GM10266 (cell line): ENCODE measurements around the gene OR4D6.

Experiments
- DNase-seq: peaks from one replicate; pipeline ENCODE4 v3.0.0; 2012; ENCODE audit errors: extremely low spot score
- TF ChIP-seq, protein P1 (sequence below): IDR thresholded peaks from 2 replicates; pipeline ENCODE4 v1.5.1; 2012; ENCODE audit warnings: mild to moderate bottlenecking, low read depth; ENCODE audit not compliant: control insufficient read depth, insufficient read depth; ENCODE audit errors: missing control alignments

Gene OR4D6

DNA sequence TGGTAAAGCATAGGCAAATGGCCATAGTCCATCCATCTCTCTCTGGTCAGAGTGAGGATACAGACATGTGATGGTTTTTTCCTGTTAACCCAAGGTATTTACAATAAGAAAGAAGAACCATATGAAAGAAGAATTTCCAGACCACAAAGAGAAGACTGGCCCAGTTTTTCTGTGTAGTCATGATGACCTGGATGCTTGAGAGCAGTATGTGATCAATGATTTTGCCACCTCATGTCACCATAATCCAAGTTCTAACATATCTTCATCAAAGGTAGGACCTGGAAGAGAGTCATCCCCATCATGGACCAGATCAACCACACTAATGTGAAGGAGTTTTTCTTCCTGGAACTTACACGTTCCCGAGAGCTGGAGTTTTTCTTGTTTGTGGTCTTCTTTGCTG is at the start of gene OR4D6:
TSS of gene OR4D6 (plus strand) at position 301 of the 400 bp plus-strand sequence. CDS start at position 301, 0 bp downstream.
- DNase-seq, result no peak
- TF ChIP-seq, protein P1, sequence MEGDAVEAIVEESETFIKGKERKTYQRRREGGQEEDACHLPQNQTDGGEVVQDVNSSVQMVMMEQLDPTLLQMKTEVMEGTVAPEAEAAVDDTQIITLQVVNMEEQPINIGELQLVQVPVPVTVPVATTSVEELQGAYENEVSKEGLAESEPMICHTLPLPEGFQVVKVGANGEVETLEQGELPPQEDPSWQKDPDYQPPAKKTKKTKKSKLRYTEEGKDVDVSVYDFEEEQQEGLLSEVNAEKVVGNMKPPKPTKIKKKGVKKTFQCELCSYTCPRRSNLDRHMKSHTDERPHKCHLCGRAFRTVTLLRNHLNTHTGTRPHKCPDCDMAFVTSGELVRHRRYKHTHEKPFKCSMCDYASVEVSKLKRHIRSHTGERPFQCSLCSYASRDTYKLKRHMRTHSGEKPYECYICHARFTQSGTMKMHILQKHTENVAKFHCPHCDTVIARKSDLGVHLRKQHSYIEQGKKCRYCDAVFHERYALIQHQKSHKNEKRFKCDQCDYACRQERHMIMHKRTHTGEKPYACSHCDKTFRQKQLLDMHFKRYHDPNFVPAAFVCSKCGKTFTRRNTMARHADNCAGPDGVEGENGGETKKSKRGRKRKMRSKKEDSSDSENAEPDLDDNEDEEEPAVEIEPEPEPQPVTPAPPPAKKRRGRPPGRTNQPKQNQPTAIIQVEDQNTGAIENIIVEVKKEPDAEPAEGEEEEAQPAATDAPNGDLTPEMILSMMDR, result no peak

DNA sequence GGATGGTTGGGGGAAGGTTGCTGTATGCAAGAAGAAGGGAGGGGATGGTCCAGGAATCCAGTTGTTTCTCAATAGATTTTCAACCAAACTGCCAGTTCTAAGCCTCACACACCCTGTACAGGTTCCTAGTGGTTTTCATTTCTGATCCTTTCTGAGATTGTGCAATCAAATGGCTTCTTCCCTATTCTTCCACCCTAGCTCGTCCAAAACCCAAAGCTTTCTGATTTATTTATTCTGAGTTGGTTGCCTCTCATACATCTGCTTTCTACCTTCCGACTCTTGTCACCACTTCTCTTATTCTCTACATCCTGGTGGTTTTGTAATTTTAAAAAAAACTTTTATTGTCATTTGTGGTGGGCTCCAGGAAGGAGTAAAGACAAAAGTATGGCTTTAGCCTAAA is 43.1 kb upstream of the OR4D6 start:
- TF ChIP-seq, protein P1, result no peak
- no peak for DNase-seq

DNA sequence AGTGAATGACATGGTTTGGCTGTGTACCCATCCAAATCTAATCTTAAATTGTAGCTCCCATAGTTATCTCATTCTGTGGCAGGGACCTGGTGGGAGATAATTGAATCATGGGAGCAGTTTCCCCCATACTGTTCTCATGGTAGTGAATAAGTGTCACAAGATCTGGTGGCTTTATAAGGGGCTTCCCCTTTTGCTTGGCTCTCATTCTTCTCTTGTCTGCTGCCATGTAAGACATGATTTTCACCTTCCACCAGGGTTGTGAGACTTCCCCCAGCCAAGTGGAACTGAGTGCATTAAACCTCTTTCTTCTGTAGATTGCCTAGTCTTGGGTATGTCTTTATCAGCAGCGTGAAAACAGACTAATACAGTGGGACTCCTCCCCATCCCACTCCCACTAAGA is 41.6 kb upstream of the OR4D6 start:
- TF ChIP-seq, protein P1, result no peak
- DNase-seq, result no peak

DNA sequence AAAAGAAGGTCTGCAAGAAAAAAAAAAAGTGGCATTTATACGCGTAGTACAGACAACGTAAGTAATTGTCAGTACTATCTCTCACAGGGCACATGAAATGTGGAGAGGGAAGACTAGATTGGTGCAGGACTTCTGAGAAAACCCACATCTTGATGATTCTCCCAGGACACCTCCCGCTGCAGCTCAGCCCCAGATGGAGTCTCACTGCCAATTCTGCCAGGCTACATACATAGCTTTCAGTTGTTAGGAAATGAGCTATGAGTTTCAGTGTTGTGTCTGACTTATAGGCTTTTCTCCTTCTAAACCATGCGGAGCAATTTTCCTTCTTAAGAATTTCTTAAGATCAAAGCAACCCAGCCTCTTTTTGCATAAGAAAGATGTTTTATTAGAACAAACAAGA is 40.1 kb upstream of the OR4D6 start:
- TF ChIP-seq, protein P1, result no peak
- DNase-seq, result no peak

DNA sequence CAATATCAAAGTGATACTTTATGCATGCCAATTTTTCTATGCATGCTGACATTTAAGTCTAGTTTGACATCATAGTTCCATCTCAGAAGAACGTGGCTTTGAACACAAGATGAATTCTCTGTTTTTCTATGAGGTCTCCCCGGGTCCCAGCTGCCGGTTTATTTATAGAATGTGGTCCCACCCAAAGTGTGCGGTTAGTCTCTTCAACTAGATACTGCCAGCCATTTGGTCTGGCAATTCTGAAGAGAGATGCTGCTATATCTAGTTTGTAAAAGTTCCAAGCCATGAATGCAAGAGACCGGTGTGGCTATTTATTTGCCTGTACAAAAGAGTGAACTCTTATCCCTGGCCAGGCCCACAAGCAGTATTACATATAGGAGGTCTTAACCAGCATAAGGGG is 39.7 kb upstream of the OR4D6 start:
- no peak for DNase-seq
- TF ChIP-seq, protein P1, result no peak

DNA sequence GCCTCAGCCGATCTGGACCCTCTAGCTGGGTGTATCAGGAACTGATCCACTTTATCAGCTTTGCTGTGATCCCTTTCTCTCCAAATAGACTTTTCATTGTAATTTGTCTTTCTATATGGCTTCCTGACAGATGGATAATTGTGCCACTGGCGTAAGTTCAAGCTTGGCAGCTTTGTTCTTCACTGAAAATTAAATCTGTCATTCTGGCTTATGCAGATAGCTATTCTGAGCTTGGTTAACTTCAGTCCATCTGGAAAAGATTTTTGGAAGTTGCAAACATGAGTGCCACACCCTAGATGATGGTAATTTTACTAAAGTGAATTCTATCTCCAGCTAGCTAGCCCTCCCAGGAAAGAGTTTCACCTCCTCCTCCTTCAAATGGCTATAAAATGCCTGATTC is 38.6 kb upstream of the OR4D6 start:
- DNase-seq, result no peak
- TF ChIP-seq, protein P1, result no peak

DNA sequence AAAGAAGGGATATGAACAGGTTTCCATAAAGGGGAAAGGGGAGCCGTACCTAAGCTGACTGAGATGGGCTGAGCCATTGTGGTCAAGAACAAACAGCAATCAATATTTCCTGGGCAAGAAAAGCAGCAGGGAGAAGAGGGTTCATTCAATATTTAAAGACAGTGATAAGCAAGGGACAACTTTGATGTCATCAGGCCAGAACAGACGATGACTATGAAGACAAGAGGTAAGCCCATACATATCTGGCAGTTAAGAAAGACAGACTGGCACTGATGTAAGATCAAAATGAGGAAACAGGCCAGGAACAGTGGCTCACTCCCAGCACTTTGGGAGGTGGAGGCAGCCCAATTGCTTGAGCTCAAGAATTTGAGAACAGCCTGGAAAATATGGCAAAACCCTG is 32.9 kb upstream of the OR4D6 start:
- TF ChIP-seq, protein P1, result no peak
- DNase-seq, result no peak
